HG03442 (cell line): ENCODE measurements around the gene INF2.

Experiments used
- ATAC-seq: cut with Tn5 transposase; IDR thresholded peaks from one replicate; pipeline ENCODE4 v1.9.1; 2021; ENCODE audit warnings: mild to moderate bottlenecking, moderate library complexity; ENCODE audit not compliant: unreplicated experiment

INF2 gene

GRCh38 chr14:104688505-104689108 lies 811 bp upstream of the INF2 start:
- ATAC-seq = no peak

DNA sequence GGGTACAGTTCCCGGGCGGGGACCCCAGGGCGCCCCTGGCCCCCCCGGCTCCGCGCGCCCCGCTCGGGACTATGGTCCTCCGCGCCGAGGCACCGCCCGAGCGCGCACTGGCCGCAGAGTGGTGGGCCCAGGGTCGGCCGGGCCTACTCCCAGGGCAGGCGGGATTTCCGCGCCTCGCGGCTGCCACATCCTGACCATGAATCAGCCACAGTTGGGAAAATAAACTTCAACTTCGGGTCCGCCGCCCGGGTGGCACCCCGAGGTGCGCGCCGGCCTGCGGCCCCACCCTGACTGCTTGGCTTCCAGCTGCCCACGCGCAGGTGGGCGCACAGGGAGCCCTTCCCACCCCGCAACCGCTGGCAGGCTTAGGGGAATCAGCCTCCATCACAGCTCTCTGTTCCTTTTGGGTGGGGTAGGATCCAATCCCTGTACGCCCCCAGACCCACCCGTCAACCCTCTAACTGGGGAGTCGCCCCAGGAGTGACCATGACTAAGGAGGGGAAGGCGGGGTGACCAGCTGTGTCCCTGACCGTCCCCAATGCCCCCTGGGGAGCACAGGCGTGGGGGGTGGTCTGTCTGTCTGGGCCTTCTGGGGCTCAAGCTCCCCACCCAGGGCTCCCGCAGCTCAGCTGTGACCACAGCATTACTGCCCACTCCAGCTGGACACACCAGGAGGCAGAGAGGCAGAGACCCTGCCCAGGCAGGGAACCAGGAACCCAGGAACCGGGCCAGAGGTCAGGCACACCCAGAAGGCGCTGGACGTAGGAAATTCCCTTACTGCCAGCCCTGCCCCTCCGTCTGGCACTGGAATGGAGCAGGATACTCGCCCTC lies 678 bp downstream of the INF2 start:
- ATAC-seq = no peak

- ATAC-seq = no peak
These were observed 1.5 kb downstream of the INF2 start for GRCh38 chr14:104690861-104691455.

DNA sequence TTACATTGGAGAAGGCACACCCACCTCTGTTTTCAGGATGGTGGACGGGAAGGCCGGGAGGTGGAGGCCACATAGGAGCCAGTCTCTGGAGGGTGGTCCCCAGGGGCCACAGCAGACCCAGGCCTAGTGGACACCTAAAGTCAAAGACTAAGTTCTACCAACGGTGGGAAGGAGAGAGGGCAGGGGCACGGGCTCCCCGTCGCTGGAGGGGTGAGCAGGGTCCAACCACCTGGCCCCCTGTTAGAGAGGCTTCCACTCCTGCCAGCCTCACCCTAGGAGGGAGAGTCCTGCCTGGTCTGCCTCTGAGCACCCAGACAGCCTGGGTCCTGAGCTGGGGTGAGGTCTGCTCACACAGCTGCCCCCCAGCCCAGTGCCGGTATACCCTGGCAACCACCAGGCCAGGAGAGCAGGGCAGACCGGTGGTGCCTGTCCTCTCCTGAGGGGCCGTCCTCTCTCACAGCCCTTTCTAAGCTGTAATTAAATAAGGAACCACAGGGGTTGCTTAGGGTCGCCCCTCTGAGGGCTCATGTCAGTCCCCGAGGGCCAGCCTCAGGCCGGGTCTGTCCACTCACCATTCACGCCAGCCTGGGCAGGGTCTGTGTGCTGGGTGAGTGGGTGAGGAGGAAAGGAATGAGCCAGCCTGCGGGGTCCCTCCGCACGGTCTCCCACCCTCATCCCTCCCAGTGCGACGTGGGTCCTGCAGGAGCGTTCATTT lies 2.3 kb downstream of the INF2 start:
- ATAC-seq = no peak

- no peak for ATAC-seq
These were observed 3.0 kb downstream of the INF2 start for GRCh38 chr14:104692261-104692938.

DNA sequence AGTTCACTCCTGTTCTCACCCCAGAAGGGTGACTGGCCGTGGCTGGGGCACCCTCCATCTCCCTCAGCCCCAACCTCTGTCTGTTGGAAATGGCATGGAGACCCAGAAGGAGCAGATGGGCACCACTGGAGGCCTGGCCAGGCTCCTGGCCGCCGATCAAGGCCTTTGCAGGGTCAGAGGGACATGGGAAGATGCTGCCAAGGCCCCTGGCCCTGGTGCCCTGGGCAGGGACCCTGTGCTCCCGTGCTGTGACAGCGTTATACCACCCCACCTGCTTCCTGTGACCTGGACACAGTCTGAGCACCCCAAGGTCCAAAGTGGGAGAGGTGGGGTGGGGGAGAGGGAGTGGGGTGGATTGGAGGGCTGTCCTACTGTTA lies 3.5 kb downstream of the INF2 start:
- no peak for ATAC-seq

DNA sequence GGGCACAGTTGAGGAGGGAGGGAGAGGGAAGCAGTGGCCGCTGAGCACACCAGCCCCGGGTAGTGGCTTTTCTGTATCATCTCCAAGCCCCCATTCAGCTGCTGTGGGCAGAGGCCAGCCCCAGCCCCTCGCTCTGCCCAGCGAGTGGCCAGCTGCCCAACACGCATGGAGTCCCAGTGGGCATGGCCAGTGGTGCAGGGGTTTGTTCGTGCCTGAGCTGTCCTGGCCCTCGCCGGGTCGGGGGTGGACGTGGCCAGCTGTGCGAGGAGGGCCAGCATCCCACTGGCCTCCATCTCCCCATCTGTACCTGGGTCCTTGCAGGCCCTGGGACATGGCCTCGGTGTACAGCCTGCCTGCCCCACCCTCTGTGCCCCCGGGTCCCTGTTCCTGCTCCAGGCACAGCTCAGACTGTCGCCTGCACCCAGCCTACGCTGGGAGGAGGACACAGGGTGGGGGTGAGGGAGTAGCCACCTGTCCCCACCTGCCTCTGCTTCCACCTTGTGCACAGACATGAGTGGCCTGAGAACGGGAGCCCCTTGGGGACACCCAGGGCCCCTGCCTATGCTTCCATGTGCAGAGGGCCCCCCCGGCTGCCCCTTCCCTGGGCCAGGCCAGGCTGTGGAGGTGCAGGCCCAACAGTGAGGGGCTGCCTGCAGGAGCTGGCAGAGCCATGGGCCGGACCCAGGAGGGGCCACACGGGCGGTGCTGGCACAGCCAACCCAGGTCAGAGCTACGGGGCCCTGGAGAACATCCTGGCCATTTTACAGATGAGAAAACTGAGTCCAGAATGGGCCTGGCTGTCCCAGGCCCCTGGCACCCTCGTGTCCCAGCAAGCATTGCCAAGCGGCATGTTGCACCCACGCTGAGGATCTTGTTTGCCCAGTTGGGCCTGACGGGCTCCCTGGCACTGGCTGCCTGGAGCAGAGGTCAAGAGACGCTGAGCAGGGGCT lies 4.3 kb downstream of the INF2 start:
- no peak for ATAC-seq

DNA sequence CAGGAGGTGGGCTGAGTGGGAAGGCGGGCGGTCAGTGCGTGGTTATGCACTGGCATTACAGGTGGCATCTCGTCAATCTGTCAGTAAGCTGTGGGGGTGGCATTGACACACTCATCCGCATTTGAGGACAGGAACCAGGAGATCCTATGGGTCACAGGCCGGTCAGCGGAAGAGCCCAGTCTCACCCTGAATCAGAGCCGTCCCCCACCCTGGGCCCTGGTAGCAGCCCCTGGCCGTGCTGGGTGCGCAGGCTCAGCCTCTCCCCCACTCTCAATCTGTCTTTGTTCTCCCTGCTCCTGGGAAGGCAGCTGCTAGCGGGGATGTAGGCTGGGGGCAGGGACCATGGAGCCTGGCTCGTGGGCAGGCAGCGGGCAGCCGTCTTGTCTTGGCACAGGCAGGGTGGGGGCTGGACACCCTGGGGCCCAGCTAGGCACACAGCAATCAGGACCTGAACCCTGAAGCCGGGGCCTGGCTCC lies 5.1 kb downstream of the INF2 start:
- no peak for ATAC-seq

GRCh38 chr14:104694991-104695659 lies 5.7 kb downstream of the INF2 start:
- no peak for ATAC-seq

GRCh38 chr14:104695660-104696000 lies 6.2 kb downstream of the INF2 start:
- no peak for ATAC-seq

GRCh38 chr14:104696671-104697316 lies 7.4 kb downstream of the INF2 start:
- no peak for ATAC-seq

GRCh38 chr14:104697317-104697703 lies 7.9 kb downstream of the INF2 start:
- no peak for ATAC-seq

- no peak for ATAC-seq
These were observed 8.6 kb downstream of the INF2 start for GRCh38 chr14:104697892-104698583.

DNA sequence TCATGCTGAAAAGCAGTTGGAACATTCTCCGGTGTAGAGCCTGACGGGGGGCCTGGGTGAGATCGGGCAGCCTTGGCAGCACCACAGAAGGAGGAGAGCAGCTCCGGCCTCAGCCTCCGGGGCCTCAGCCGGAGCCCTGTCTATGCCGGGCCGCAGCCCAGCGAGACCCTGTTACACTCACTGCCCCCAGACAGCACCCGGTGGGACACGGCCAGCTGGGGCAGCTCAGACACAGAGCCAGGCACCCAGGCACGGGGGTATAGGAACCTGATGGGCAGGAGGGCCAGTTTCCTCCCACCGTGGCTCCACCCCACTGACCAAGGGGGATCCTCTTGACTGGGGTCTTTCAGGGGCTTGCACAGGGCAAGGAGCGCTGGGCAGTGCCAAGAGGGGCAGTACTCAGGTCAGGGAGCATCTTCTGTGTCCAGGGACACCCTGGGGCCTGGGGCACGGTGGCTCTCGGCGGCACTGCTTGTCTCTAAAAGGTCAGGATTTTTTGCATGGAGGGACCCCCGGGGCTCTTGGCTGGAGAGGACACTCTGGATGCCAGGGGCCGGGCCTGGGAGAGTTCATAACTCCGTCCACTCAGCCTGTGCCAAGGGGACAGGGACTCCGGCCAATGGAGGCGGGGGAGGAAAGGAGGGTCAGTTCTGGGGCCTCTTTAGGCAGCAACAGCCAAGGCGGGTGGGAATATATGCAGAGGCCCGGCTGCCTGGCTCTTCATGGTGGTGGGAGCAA lies 9.4 kb downstream of the INF2 start:
- ATAC-seq = no peak

- ATAC-seq = no peak
These were observed 10.0 kb downstream of the INF2 start for GRCh38 chr14:104699426-104699748.

GRCh38 chr14:104700225-104700651 lies 10.8 kb downstream of the INF2 start:
- ATAC-seq = no peak

GRCh38 chr14:104700747-104701217 lies 11.4 kb downstream of the INF2 start:
- no peak for ATAC-seq
